Left forelimb (tissue), 1 donor: ENCODE measurements around the gene JUP.

Source experiments
- DNase-seq: peaks from one replicate; pipeline ENCODE4 v3.0.0-alpha.2; 2018; ENCODE audit warnings: low spot score

The JUP gene

DNA sequence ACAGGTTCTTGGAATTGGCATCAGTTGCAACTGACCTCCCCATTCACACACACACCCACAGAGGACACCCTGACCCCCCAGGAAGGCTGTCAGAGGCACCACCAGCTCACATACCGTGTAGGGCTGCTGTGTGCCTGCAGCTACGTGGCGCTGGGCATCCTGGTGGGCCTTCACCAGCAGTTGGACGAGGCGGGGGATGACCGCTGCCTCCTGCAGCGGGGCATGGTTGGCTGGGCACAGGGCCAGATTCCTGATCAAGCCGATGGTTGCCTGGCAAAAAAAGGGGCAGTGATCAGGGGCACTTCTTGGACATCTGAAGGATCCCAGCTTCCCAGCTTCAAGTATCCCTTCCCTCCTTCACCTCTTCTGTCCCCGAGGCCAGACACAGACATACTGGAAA lies 27.9 kb downstream of the JUP start:
- no peak for DNase-seq

DNA sequence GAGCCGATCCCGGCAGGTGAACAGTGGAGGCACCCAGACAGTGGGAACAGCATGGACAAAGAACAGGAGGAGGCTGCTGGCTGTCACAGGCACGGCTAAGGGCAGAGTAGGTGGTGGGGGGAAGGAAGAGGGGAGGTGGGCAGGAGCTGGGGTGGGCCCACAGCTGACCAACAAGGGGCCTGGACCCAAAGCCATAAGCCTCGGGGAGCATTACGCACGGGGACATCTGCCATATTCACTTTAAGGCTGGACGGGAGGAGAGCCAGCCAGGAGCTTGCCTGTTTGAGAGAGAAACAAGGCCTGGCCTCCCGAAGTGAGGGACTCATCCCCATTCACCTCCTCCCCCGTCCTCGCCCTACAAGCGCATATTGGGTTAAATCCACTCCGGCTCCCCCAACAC lies 32.4 kb downstream of the JUP start:
- DNase-seq, result no peak

DNA sequence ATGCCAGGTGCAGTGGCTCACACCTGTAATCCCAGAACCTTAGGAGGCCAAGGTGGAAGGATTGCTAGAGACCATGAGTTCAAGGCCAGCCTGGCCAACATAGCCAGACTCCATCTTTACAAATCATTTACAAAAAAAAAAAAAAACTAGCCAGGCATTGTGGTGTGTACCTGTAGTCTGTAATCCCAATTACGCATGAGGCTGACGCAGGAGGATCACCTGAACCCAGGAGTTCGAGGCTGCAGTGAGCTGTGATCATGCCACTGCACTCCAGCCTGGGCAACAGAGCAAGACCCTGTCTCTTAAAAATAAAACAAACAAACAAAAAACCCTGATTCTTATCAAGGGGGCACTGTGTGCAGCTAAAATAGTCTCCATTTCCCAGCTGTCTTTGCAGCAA lies 35.2 kb downstream of the JUP start:
- DNase-seq, result no peak

DNA sequence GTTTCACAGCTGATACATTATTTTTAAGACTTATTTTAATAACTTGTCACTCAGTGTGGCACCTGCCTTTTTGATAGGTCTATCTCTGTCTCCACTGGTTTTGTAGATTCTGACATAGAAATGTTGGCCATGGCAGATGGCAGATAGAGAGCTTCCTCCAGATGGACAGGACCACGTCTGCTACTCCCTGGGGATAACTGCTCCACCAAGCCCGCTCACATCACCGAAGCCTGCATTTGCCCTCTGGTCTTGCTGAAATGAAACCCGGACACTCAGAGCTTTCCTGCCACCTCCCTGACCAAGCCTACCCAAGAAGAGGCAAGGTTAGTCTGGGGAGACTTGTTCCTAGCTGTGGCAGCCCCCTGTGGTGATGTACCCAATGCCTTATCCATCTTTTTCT lies 35.6 kb downstream of the JUP start:
- DNase-seq, result no peak

DNA sequence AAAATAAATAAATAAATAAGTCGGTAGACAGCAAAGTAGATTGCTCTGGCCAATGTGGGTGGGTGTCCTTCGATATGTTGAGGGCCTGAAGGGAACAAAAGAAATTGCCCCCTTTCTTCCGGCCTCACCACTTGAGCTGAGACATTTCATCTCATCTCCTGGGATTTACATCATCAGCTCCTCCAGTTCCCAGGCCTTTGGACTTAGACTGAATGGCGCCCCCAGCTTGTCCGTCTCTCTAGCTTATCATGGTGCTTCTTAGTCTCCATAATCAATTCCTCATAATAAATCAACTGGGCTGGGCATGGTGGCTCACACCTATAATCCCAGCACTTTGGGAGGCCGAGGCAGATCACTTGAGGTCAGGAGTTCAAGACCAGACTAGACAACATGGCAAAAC lies 38.2 kb downstream of the JUP start:
- no peak for DNase-seq

DNA sequence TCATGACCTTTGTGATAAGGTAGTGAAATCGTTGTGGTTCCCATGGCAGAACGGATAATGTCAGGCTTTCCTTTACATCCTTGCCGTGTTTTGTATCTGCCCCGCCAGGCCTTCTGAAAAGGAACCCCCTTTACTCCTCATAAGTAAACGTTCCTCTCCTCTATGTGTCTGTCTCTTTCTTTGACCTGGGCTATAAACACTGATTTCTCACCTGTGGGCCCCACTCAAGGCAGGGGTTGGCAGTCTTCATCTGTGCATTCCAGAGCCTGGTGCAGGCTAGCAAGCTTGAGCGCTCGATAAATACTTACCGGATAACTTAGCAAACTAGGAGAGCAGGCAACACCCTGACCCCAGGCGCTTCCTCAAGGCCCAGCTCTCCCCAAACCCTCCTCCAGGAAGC lies 44.8 kb downstream of the JUP start:
- no peak for DNase-seq

DNA sequence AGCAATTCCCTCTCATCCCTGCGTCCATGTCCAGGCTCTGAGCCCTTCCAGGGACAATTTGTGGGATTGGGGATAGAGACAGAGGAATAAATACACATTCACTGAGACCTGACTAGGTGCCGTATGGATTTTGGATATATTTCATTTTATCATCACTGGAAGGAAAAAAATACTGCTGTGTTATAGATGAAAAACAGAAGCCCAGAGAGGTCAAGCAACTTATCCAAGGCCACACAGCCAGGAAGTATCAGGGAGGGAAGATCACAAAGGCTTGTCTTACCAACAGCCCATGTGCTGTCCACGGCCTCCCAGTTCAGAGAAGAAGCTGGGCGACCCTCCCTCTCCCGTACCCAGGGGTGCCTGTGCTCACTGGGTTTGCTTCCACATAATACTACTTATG lies 46.0 kb downstream of the JUP start:
- DNase-seq, result no peak

DNA sequence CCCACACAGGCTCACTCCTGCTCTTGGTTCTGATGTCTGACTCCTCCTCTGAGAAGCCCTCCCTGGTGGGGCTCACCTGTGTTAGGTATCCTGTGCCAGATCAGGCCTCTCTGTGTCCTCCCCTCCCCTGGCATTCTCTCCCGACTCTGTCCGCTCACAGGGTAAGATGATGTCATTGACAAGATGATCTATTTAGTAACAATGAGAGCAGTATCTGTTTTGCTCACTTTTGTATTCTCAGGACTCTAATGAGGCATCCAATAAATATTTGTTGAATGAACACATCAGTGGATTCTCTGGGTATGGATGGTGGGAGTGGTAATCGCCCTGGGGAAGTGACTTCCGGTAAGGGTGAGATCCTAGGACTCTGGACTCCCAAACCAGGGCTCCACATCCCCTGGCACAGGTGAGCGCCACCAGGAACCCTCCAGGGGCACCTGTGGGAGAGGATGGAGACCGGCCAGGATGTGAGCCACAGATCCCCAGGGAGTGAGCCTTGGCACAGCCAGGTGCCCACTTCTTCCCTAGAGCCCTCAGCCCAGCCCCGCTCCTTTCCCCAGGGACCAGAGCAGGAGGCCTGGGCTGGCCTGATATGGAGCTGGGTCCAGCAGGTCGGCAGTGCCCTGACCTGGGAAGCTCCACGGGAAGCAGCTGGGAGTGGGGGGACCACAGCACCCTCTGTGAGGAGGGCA lies 46.7 kb downstream of the JUP start:
- no peak for DNase-seq

DNA sequence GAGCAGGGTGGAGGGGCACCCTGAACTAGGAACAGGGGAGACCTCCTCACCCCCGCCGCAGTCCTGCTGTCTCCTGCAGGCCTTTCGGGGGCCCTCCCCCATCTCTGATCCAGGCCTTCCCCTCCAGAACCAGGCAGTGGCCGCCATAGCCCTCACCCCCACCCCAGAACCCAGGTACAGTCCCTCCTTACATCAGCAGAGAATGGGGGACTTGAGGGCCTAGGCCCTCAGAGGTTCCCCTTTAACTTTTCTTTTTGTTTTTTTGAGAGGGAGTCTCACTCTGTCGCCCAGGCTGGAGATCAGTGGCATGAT lies 47.8 kb downstream of the JUP start:
- DNase-seq, result no peak

DNA sequence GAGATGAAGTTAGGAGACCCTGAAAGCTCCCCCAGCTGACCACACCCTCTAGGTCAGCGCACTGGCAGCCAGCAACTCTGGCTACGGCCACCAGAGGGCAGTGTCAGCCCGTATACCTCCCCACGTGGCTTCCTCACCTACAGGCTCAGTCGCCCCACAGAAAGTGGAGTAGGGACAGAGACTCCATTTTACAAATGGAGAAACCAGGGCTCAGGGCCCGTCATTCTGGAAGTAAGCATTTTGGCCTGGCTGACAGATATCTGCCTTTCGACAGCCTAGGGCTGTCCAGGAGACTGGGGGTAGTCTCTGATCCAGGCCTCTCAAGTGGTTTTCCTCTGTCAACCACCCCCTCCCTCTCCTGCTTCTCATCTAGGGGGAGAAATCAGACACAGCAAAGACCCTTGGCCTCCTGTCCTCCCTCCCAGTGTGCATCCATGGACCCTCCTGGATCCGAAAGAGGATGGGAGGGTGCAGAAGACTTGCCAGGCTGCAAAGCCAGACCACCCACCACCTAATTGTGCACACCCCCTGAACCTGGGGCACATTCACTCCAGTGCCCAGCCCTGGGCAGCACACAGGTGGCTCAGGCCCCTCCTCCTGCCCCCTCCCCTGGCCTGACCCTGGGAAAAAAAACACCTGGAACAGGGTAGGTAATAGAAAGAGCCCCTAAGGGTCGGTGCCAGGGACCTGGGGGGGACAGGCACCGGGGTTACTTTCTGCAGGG lies 48.3 kb downstream of the JUP start:
- DNase-seq, result peak; percentile 90

DNA sequence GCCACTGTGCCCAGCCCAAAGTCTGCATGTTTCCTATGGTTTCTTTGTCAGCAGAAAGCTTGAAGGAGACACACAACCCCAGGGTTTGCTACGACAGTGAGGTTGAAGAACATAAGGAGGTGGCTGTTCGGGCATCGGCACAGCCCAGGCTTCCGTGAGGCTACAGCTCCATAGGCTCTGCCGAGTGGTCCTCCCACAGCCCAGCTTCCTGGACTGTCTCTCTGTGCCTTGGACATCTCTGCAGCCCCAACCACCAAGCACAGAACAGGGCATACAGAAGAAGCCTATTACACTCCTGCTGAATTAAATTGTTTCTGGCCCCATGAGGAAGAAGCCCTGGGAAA lies 48.9 kb downstream of the JUP start:
- no peak for DNase-seq

DNA sequence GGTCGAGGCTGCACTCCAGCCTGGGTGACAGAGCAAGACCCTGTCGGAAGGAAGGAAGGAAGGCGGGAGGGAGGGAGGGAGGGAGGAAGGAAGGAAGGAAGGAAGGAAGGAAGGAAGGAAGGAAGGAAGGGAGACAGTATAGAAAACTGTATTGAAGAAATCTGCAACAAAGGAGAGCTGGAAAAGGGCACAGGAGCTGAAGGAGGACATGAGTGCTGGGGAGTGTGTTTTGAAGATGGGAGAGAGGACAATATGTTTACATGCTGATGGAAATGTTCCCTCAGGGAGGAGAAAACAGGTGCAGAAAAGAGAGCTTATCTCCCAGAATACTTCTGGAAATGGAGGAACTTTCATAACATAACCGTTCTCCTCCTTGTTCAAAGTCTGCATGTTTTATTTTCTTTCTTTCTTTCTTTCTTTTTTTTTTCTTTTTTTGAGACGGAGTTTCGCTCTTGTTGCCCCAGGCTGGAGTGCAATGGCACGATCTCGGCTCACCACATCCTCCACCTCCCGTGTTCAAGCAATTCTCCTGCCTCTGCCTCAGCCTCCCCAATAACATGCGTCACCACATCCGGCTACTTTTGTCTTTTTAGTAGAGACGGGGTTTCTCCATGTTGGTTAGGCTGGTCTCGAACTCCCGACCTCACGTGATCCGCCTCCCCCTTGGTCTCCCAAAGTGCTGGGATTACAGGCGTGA lies 49.4 kb downstream of the JUP start:
- DNase-seq, result no peak

DNA sequence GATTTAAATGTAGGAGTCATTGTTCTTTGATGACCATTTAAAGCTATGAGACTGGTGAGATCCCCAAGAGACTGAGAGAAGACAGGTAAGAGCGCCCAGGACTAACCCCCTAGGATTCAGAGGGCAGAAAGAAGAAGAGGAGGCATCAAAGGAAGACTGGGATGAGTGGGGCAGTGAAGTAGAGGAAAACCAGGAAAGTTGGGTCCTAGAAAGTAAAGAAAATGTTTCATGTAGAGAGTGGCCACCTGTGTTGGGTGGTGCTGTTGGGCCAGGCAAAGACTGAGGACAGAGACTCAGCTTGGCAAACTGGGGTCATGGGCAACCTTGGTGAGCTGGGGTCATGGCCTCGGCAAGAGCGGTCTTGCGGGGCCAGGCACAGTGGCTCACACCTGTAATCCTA lies 50.8 kb downstream of the JUP start:
- no peak for DNase-seq

DNA sequence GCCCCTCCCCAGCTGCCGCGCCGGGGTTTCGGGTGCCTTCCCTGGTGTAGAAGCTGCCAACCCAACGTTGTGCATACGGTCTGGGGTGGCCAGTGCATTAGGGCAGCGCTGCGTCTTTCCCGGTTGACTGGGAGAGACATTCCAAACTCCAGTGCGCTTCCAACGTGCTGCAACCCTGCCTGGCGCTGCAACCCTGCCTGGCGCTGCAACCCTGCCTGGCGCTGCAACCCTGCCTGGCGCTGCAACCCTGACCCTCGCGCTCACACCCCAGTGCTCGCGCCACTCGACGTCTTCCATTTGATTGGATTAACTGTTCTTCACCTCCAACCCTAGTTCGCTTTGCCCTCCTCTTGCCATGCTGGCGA lies 51.6 kb downstream of the JUP start:
- no peak for DNase-seq

DNA sequence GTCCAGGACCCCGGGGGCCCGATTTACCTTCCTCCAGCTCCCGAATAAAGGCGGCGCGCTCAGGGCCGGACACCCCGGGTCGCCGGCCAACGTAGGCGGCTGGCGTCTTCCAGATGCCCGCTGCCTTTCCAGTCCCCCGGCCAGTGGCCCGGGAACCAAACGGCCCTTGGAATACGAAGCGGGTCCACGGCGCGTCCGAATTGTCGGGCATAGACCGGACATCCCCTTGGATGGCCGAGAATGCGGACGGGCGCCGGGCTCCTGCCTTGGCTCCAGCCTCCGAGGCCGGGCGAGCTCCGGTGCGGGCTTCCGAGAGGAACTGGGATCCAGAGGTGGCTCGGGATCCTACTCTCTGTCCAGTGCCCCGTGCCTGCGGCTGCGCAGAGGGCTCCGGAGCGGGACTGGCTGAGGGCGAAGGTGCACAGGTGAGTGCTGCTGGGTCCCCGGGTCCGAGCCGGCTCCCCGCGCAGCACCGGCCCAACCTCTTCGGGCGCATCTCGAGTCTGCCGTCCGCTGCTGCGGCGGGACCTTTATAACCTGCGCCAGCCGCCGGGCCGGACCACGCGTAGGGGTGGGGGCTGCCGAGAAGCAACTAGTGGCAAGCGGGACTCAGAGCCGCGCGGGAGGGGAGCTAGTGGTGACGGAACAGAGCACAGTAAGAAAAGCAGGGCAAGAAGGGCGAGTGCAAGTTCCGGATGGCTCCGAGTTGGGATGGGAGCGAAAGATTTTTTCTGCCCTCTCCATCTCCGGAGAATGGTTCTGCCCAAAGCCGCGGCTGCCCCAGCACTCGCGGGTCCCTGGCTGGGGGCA lies 52.2 kb downstream of the JUP start, which contains the start of gene HAP1:
Gene HAP1, minus strand, starts transcription at position 505 of the 810 bp plus-strand sequence. Its CDS starts 9 bp downstream, at position 496.
- no peak for DNase-seq

DNA sequence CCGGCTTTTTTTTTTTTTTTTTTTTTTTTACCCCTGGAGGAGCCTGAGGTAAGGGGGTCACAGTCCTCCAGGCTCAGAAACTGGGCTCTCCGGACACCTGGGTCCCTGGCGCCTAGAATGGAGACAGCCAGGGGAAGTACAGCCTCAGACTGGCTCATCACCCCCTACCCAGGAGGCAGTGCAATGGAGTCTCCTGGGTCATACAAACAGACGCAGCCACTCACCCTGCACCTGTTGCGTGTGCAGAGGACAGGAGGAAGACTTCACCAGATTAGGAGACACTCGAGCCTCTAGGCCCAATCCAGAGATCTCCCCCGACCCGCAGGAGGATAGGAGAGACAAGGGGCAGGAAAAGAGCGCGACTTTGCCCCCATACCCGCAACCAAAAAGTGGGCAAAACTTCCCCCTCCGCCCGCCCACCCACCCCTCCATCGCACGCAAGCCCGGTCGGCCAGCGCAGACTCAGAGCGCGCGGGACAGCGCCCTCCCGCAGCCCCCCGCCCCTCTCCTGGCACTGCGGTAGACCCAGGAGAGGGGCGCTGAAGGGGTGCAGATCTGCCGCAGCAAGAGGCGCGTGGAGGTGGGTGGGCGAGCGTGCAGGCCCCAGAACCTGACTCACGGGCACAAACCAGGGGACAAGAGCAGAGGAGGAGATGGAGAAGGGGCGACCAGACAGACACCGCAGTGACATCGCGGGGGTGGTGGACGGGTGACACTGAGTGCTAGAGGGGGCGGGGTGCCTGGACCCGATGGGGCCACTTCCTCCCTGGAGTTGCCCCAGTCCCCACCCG lies 53.0 kb downstream of the JUP start:
- DNase-seq, result no peak

DNA sequence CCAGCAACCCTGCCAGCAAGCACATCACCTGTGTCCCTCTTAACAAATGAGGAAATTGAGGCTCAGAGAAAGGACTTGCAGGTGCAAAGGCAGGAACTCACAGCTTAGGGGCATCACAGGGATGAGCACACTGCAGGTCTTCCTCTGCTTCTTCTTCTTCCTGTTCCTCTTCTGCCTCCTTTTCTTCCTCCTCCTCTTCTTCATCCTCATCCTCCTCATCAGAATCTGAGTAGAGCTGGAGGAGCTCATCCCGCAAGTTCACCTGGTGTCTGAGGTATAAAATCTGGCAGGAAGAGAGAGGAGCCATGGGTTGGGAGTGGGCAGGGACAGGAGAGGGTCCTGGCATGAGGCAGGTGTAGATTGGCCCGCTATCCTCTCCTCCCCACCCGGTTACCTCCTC lies 54.7 kb downstream of the JUP start:
- no peak for DNase-seq

DNA sequence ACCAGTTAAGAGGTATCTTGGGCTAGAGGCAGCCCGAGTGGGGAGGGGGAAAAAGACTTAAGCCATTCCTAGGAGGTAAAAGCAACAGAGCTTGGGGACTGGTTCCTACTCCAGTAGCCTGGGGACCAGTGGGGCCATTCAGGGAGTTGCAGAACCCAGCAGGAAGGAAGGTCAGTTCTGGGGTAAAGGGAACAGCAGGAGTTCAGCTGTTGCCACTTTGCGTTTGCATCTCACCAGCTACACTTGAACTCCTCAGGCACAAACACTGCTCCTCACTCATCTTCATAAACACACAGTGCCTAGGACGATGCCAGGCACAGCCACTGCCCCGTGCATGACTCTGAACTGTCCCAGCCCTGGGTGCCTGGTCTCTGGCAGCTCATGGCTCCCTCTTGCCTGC lies 56.0 kb downstream of the JUP start:
- no peak for DNase-seq

DNA sequence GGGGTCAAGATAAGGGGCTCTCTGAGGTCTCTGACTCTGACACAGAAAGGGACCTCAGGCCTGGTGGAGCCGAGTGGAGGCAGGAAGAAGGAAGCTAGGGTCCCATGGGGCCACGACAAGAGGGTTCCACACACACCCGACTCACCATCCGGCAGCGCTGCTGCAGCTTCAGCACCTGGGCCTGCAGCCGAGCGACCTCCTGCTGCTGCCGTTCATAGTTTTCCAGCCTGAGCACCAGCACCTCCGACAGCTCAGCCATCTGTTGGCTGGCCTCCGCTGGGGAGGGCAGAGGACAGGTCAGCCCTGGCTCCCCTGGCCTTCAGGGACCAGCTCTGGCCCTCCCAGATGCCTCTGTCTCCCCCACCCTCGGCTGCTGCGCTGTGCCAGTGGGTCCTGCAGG lies 58.5 kb downstream of the JUP start:
- no peak for DNase-seq

DNA sequence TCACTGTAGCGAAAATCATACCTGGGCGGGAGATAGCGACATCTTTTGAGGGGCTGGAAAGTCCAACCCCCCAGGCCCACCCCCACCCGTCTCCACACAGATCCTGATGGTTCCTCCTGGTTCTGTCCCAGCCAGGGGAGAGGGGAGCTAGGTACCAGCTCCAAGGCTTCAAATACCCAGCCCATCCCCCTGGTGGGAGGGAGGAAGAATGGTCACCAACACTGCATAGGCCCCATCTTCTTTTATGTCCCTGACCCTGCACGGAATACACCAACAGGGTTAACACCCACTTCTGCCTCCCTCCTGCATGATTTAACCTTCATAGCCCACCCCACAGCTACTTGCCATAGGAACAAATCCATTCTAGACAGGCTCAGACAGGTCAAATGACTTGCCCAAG lies 61.4 kb downstream of the JUP start:
- no peak for DNase-seq

DNA sequence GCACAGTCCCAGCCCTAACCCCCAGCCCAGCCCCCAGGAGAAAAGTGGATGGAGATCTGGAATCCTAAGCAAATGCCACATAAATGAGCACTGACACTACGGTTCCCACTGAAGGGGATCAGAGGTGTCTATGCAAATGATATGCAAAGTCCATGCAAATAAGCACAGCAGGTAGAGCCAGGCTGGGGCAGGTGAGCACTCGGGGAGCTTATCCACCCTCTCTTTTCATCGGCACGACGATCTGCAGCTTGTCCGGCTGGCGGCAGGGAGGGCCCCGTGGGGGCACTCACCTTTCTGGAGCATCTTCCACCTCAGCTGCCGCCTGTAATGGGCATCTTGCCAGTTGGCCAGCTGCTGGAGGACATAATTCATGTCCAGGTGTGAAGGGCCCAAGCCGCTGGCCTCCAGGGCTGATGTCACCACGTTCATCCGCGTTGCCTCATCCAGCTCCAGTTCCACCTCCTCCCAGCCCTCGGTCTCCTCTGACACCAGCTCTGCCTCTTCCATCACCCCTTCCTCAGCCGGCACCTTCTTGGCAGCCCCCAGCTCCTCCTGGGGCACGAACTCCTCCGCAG lies 61.9 kb downstream of the JUP start:
- no peak for DNase-seq
